ENCODE measurements around the gene RBFOX1.

- TF ChIP-seq, protein P1, sequence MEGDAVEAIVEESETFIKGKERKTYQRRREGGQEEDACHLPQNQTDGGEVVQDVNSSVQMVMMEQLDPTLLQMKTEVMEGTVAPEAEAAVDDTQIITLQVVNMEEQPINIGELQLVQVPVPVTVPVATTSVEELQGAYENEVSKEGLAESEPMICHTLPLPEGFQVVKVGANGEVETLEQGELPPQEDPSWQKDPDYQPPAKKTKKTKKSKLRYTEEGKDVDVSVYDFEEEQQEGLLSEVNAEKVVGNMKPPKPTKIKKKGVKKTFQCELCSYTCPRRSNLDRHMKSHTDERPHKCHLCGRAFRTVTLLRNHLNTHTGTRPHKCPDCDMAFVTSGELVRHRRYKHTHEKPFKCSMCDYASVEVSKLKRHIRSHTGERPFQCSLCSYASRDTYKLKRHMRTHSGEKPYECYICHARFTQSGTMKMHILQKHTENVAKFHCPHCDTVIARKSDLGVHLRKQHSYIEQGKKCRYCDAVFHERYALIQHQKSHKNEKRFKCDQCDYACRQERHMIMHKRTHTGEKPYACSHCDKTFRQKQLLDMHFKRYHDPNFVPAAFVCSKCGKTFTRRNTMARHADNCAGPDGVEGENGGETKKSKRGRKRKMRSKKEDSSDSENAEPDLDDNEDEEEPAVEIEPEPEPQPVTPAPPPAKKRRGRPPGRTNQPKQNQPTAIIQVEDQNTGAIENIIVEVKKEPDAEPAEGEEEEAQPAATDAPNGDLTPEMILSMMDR (IDR thresholded peaks at IDR 0.05), result no peak
- no peak for TF ChIP-seq POLR2A (IDR thresholded peaks at IDR 0.05)
Observed at GRCh38 chr16:7304958-7305357, 27.7 kb upstream of the RBFOX1 start.
